ENCODE data around the gene ARHGAP15. TPM values are rescaled to one million over a fixed set of nuclear protein-coding genes. Genes with fewer than 3 reads are reported as not detected.

ARHGAP15 gene
- total RNA-seq, 1 donor from 2014 or later, result 6.8 TPM

DNA sequence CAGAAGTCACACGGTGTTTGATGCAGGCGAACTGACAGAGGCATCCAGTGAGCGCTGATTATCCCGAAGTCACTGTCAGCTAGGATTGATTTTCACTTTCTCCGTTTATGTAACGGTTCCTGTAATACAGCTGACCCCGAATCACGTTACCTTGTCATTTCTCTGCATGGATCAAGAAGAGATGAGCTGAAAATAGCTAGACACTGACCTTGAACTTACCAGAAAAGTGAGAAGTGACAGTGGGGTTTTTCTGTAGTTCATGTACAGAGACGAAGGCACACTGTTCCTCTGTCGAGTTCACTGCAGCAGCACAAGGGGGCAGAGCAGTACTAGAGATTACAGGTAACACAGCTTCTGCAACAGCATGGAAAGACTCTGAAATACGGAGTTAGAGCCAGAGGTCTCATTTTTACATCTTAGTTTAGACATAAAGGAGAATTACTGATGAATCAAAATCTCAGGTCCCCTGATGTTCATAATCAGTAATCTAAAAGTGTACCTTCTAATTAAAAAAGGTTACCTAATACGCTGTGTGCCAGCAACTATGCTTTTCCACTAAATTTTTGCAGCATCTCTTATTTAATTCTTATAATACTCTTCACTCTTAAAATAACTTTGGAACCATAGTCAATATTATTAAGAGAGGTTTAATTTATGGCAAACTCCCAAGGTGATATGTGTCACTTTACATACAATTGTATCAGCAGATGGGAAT lies 33.1 kb downstream of the ARHGAP15 start:
- no peak for DNase-seq (ENCODE audit: low spot score)
- intact Hi-C loops (cut with DNase I), result no loop called here

DNA sequence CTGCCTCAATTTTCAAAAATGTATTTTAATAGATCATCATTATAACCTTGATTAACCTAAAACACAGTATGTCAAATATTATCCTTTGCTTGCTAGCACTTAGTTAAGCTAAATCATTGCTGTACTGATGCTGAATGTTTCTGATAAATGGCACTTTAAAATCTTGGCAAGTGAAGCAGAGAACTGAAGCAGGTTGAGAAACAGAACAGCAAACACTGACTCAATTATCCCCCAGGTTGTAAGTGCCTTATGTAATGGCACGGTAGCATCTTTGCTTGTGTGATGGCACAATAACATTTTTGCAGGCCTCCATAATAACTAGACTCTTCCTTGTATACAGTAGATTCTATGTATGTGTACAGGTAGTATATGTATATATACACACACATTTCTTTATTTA lies 33.8 kb downstream of the ARHGAP15 start:
- no peak for DNase-seq (ENCODE audit: low spot score)
- intact Hi-C loops (cut with DNase I), result no loop called here

GRCh38 chr2:143163499-143163898 lies 34.3 kb downstream of the ARHGAP15 start:
- intact Hi-C loops (cut with DNase I), result no loop called here
- DNase-seq (ENCODE audit: low spot score), result no peak

GRCh38 chr2:143165291-143165690 lies 36.1 kb downstream of the ARHGAP15 start:
- no peak for DNase-seq (ENCODE audit: low spot score)
- intact Hi-C loops (cut with DNase I), result no loop called here

DNA sequence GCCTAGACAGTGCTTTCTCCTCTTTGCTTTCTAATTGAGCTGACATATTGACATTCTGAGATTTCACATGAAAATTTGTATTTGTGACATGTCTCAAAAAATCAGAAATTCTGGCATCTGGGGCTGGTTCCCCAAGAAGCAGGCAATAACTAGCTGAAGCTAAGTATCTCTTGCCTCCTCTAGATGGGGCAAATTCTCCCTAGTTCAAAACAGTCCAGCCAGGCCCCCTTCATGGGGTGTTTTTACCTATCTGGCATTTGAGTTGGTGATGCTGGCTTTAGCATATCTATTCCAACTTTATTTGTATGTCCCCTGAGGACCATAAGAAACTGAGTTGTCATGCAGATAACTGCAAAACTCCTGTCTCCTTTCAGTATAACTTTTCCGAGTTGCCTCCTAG lies 39.9 kb downstream of the ARHGAP15 start:
- no peak for DNase-seq (ENCODE audit: low spot score)
- intact Hi-C loops (cut with DNase I), result no loop called here

GRCh38 chr2:143171817-143172216 lies 42.6 kb downstream of the ARHGAP15 start:
- intact Hi-C loops (cut with DNase I), result no loop called here
- no peak for DNase-seq (ENCODE audit: low spot score)

DNA sequence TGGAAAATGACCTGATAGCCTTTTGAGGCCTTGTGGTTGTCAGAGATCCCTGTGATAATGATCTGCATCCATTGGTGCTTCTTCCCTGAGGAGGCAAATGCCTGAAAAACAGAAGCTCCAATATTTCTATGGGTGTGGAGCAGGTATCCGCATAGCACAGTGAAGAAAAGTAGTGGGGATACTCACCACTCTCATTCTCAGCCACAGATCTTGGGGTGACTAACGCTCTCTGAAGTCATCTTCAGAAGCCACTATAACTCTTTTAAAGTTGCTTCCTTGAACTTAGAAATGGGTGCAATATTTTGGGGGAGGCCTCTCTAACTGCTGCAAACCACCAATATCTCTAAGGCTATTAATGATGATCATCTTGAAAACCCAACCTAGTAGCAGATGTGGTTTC lies 46.2 kb downstream of the ARHGAP15 start:
- intact Hi-C loops (cut with DNase I), result no loop called here
- DNase-seq (ENCODE audit: low spot score), result no peak

DNA sequence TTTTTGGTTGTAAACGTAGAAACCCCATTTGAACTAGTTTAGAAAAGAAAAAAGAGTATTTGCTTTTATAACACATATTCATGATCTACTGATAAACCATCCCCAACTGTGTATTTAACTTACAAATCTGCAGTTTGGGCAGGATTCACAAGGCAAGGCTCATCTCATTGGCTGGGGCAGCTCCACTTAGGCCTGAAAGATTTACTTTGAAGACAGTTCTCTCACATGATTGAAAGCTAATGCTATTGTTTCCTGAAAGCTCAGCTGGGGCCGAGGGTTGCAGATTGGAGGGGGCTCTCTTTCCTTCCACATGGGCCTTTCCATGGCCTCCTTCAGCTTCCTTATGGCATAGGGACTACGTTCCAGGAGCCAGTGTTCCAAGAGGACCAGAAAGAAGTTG lies 47.4 kb downstream of the ARHGAP15 start:
- intact Hi-C loops (cut with DNase I), result no loop called here
- no peak for DNase-seq (ENCODE audit: low spot score)

DNA sequence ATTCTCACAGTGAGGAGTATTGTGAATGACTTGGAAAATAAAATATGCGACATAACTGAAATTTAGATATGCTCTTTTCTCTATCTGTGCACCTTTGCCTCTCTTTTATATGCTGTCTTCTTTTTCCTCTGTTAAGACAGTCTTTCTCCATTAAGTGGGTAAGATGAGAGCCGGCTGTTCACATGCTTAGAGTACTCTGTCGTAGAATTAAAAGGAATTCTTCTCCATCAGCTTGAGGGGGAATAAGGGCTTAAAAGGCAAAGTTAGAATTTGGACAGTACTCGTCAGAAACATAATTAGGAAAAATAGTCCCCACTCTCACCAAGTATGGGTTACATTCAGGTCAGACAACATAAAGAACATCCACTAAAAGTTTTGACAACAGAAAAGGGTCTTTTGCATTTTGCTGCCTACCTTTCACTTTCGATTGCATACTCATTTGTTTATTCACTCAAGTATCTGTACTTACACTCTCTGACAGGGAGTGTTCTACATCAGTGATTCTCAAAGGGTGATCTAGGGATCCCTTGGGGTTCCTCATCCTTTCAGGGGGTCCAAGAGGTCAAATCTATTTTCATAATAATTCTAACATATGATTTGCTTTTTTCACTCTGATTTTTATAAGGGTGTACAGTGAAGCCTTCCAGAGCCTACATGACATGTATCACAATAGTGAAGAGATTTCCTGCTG lies 48.0 kb downstream of the ARHGAP15 start:
- no peak for DNase-seq (ENCODE audit: low spot score)
- intact Hi-C loops (cut with DNase I), result no loop called here

GRCh38 chr2:143181494-143181893 lies 52.3 kb downstream of the ARHGAP15 start:
- DNase-seq (ENCODE audit: low spot score), result no peak
- intact Hi-C loops (cut with DNase I), result no loop called here

DNA sequence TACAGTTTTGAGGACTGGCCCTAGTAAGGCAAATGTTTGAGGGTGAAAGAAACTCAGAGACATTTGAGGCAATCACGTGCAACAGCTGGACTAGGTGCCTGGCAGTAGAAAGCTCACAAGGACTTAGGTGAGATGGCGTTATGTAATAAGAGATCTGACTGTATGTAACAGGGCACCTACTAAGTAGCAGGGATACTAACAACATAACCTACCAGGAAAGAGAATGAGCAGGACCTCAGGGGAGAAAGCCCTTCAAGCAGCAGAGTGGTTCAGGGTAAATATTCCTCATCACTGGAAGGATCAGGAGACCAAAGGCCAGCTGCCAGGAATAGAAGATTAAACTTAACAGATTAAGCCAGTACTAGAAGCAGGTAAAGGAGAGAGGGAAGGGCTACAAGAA lies 53.4 kb downstream of the ARHGAP15 start:
- no peak for DNase-seq (ENCODE audit: low spot score)
- intact Hi-C loops (cut with DNase I), result no loop called here

- intact Hi-C loops (cut with DNase I), result no loop called here
- no peak for DNase-seq (ENCODE audit: low spot score)
Measured at GRCh38 chr2:143183804-143184463, 54.7 kb downstream of the ARHGAP15 start.

GRCh38 chr2:143186876-143187275 lies 57.7 kb downstream of the ARHGAP15 start:
- intact Hi-C loops (cut with DNase I), result no loop called here
- DNase-seq (ENCODE audit: low spot score), result no peak

GRCh38 chr2:143190431-143190830 lies 61.2 kb downstream of the ARHGAP15 start:
- intact Hi-C loops (cut with DNase I), result no loop called here
- DNase-seq (ENCODE audit: low spot score), result no peak

DNA sequence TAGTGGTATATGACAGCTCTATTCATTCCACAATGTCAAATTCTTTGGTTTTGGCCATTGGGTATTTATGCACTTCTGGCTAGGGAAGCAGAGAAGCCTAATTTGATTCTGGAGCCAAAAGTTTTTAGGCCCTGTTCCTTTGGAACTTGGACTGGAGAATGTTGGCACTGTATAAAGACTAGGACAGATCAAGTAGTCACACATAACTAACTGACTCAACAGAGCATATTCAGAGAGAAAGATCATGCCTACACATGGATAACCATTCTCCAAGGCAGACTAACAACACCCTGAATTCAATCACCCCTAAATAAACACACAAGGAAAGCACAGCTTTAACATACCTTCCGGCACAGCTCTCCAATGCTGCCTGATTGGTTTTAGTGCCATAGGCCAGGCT lies 62.9 kb downstream of the ARHGAP15 start:
- intact Hi-C loops (cut with DNase I), result no loop called here
- DNase-seq (ENCODE audit: low spot score), result no peak

DNA sequence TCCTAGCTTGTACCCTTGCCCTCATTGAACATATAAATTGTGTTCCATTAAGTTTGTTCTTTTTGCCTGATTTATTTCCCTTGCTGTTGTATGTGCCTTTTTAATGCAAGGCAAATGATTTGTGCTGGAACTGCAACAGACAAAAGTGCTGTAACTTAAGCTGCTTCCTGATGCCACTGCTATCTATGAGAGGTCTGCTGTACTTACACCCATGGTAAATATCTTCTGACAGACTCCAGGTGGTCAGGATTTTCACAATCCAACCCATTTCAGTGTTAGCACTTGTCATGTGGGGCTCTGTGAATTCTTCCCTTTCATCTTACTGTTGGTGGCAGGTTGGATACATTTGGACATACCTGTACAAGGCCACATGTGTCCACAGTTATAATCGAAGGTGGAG lies 63.5 kb downstream of the ARHGAP15 start:
- intact Hi-C loops (cut with DNase I), result no loop called here
- DNase-seq (ENCODE audit: low spot score), result no peak

DNA sequence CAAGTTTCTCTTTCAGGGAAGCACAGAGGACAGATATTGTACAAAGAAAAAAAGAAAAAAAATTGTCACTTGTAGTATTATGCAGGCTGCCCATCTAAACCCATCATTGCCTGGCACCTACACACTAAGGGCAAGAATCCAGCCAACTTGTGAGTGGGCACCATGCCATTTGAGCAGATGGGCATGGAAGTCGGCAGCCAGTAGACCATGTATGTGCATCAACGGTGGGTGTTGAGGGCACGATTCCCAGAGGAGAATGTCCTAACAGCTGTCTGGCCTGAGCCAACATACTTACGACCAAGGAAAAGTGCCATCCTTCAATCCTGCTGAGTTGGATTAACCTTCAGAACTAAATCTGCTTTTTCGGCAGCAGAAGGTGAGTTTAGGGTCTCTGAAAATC lies 63.9 kb downstream of the ARHGAP15 start:
- no peak for DNase-seq (ENCODE audit: low spot score)
- intact Hi-C loops (cut with DNase I), result no loop called here

DNA sequence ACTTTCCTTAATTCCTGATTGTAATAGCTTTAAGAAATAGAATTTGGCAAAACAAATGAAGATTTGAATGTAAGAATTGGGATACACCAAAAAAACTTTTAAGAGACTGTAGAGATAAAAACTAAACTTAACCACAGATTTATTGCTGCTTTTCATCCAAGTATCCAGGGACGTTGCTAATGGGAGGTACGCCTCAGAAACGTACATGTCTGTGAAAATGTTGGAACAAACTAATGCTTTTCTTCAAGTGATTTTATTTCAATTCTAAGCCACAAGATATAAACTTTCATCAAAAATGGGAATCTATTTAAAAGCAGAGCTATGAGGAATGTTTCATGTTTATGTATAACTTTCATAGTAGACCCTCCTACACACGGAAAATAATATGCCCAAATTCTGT lies 66.3 kb downstream of the ARHGAP15 start:
- DNase-seq (ENCODE audit: low spot score), result no peak
- intact Hi-C loops (cut with DNase I), result no loop called here

- intact Hi-C loops (cut with DNase I), result no loop called here
- no peak for DNase-seq (ENCODE audit: low spot score)
Measured at GRCh38 chr2:143204062-143204461, 74.8 kb downstream of the ARHGAP15 start.

DNA sequence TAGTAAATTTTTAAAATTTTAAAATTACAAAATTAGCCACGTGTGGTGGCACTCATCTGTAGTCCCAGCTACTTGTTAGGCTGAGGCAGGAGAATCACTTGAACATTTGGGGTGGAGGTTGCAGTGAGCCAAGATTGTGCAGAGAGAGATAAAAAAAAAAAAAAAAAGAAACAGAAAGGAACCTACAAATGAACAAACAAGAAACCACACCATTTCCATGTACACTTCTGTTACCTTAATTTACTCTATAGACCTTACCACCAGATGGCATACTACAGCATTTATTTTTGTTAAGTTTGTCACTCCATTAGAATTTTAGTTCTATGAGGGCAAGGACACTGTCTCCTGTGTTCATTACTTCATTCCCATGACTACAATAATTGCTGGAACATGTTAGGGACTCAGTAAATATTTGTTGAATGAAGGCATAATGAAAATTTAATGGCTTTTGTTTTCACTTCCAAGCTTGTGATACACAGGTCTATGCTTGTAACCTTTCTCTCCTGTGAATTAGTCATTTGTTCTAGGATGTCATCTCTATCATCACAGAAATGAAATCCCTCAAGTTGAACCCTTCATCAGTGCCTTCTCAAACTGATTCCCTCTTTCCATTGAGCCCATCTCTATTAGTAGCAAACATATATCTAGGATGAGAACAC lies 76.0 kb downstream of the ARHGAP15 start:
- intact Hi-C loops (cut with DNase I), result no loop called here
- no peak for DNase-seq (ENCODE audit: low spot score)
